HG02571 (cell line): ENCODE measurements around the gene ABCC4.
A peak's percentile ranks its signal among the peaks of the same experiment; 100 is the strongest.

Experiments
- ATAC-seq: cut with Tn5 transposase; IDR thresholded peaks from one replicate; pipeline ENCODE4 v1.9.1; 2021; ENCODE audit warnings: mild to moderate bottlenecking, moderate library complexity; ENCODE audit not compliant: unreplicated experiment

ABCC4 gene

GRCh38 chr13:95060014-95060519 lies 241.2 kb downstream of the ABCC4 start:
- ATAC-seq = no peak

GRCh38 chr13:95059306-95059705 lies 241.9 kb downstream of the ABCC4 start:
- no peak for ATAC-seq

GRCh38 chr13:95058680-95059079 lies 242.6 kb downstream of the ABCC4 start:
- ATAC-seq = no peak

- ATAC-seq = no peak
These were observed 245.0 kb downstream of the ABCC4 start for GRCh38 chr13:95056266-95056665.

GRCh38 chr13:95050800-95051615 lies 250.2 kb downstream of the ABCC4 start:
- no peak for ATAC-seq

- ATAC-seq = no peak
These were observed 251.5 kb downstream of the ABCC4 start for GRCh38 chr13:95049772-95050171.

GRCh38 chr13:95044452-95045205 lies 256.6 kb downstream of the ABCC4 start:
- ATAC-seq = no peak

- no peak for ATAC-seq
These were observed 261.8 kb downstream of the ABCC4 start for GRCh38 chr13:95039415-95039814.

GRCh38 chr13:95038949-95039348 lies 262.3 kb downstream of the ABCC4 start:
- no peak for ATAC-seq

GRCh38 chr13:95035311-95036109 lies 265.7 kb downstream of the ABCC4 start:
- no peak for ATAC-seq

- ATAC-seq = peak; percentile 83
These were observed 267.4 kb downstream of the ABCC4 start for GRCh38 chr13:95033890-95034289.

- no peak for ATAC-seq
These were observed 269.1 kb downstream of the ABCC4 start for GRCh38 chr13:95032121-95032520.

GRCh38 chr13:95030821-95031343 lies 270.4 kb downstream of the ABCC4 start:
- ATAC-seq = no peak

- ATAC-seq = no peak
These were observed 273.6 kb downstream of the ABCC4 start for GRCh38 chr13:95027638-95028037.

GRCh38 chr13:95025116-95025515 lies 276.1 kb downstream of the ABCC4 start:
- no peak for ATAC-seq

- no peak for ATAC-seq
These were observed 277.8 kb downstream of the ABCC4 start for GRCh38 chr13:95023405-95023804.

GRCh38 chr13:95020298-95020987 lies 280.8 kb downstream of the ABCC4 start:
- ATAC-seq = no peak

GRCh38 chr13:95019886-95020285 lies 281.4 kb downstream of the ABCC4 start:
- no peak for ATAC-seq

- no peak for ATAC-seq
These were observed 293.9 kb downstream of the ABCC4 start for GRCh38 chr13:95007322-95007721.

GRCh38 chr13:95005300-95005699 lies 296.0 kb downstream of the ABCC4 start:
- ATAC-seq = no peak
